ENCODE measurements around the gene SPCS2.
A peak's percentile ranks its signal among the peaks of the same experiment; 100 is the strongest.
"Not testable (repeated sequence)": the region's sequence is repeated elsewhere in the genome, so short reads cannot be mapped to it uniquely, and the experiment has no call there.

SPCS2 gene

GRCh38 chr11:75002516-75002915 lies 53.5 kb downstream of the SPCS2 start:
- no peak for DNase-seq

GRCh38 chr11:75004215-75004614 lies 55.1 kb downstream of the SPCS2 start:
- DNase-seq: no peak

GRCh38 chr11:75011357-75011756 lies 62.3 kb downstream of the SPCS2 start:
- no peak for DNase-seq

- no peak for DNase-seq
These were observed 62.8 kb downstream of the SPCS2 start for GRCh38 chr11:75011872-75012271.

GRCh38 chr11:75013051-75013450 lies 64.0 kb downstream of the SPCS2 start:
- DNase-seq: peak; percentile 18

GRCh38 chr11:75014129-75014528 lies 65.1 kb downstream of the SPCS2 start:
- peak; percentile 66 for DNase-seq

GRCh38 chr11:75019200-75019599 lies 70.1 kb downstream of the SPCS2 start:
- DNase-seq: not testable (repeated sequence)

- DNase-seq: not testable (repeated sequence)
These were observed 71.3 kb downstream of the SPCS2 start for GRCh38 chr11:75020328-75020727.

GRCh38 chr11:75022296-75022695 lies 73.2 kb downstream of the SPCS2 start:
- no peak for DNase-seq

- peak; percentile 79 for DNase-seq
These were observed 73.8 kb downstream of the SPCS2 start for GRCh38 chr11:75022759-75023396.

- no peak for DNase-seq
These were observed 74.5 kb downstream of the SPCS2 start for GRCh38 chr11:75023446-75024067.

- DNase-seq: no peak
These were observed 75.0 kb downstream of the SPCS2 start for GRCh38 chr11:75024068-75024449.

GRCh38 chr11:75024764-75025211 lies 75.7 kb downstream of the SPCS2 start:
- no peak for DNase-seq

- no peak for DNase-seq
These were observed 76.5 kb downstream of the SPCS2 start for GRCh38 chr11:75025561-75025960.

- no peak for DNase-seq
These were observed 79.3 kb downstream of the SPCS2 start for GRCh38 chr11:75028321-75028720.
